Caco-2 (cell line): ENCODE data around the gene SBF2. TPM values are rescaled to one million over a fixed set of nuclear protein-coding genes. Genes with fewer than 3 reads are reported as not detected.

Experiments
- BruUV-seq: library from RNA; stranded (reverse); fragments of 400-500 nt; replicated peaks from 2 replicates; lab custom pipeline; 2021; lab: Mats Ljungman, UMichigan
- CTCF ChIA-PET: fragments of 300-600 bp; sonication (Branson Sonifier 250); formaldehyde crosslinking; loops from one replicate; lab custom pipeline; 2022; ENCODE audit warnings: antibody characterized with exemption; lab: Charles Lee
- POLR2A ChIA-PET: fragments of 300-600 bp; sonication (Branson Sonifier 250); formaldehyde crosslinking; loops from one replicate; lab custom pipeline; 2022; ENCODE audit warnings: antibody characterized with exemption; lab: Charles Lee
- DNase-seq, 2 experiments: peaks; one replicate each; pipeline versions ENCODE4 v3.0.0 to v3.0.0-alpha.2; 2020 to 2022
- H3K27me3 ChIP-seq: replicated peaks from 2 replicates; pipeline ENCODE4 v1.6.0; 2011; ENCODE audit warnings: low read length; ENCODE audit not compliant: control insufficient read depth, insufficient read depth
- H3K36me3 ChIP-seq: 2 replicates; pipeline ENCODE4 v1.5.1; 2011; ENCODE audit warnings: low read length; ENCODE audit not compliant: control insufficient read depth, insufficient read depth
- H3K4me1 ChIP-seq: fragments of 250-450 bp; sonication (Bioruptor Pico); 2 replicates; pipeline ENCODE4 v1.5.1; 2020; ENCODE audit warnings: mild to moderate bottlenecking
- H3K4me3 ChIP-seq: 2 replicates; pipeline ENCODE4 v1.5.1; 2011; ENCODE audit warnings: low read depth, mild to moderate bottlenecking, control low read depth, low read length
- H3K9me3 ChIP-seq: fragments of 250-450 bp; sonication (Bioruptor Pico); 2 replicates; pipeline ENCODE4 v1.5.1; 2020; ENCODE audit warnings: mild to moderate bottlenecking, moderate library complexity
- H3K27ac Mint-ChIP-seq: one replicate; pipeline ENCODE4 v1.8.0; 2022; ENCODE audit warnings: mixed read lengths; ENCODE audit not compliant: unreplicated experiment
- H3K27me3 Mint-ChIP-seq: one replicate; pipeline ENCODE4 v1.8.0; 2022; ENCODE audit warnings: mixed read lengths; ENCODE audit not compliant: insufficient read depth, unreplicated experiment
- H3K36me3 Mint-ChIP-seq: one replicate; pipeline ENCODE4 v1.8.0; 2022; ENCODE audit warnings: mild to moderate bottlenecking, mixed read lengths; ENCODE audit not compliant: insufficient read depth, unreplicated experiment
- H3K4me1 Mint-ChIP-seq: one replicate; pipeline ENCODE4 v1.8.0; 2022; ENCODE audit warnings: low read depth, mixed read lengths; ENCODE audit not compliant: unreplicated experiment
- H3K4me3 Mint-ChIP-seq: one replicate; pipeline ENCODE4 v1.8.0; 2022; ENCODE audit warnings: mild to moderate bottlenecking, moderate library complexity, mixed read lengths; ENCODE audit not compliant: unreplicated experiment
- H3K9me3 Mint-ChIP-seq: one replicate; pipeline ENCODE4 v1.8.0; 2022; ENCODE audit warnings: mixed read lengths; ENCODE audit not compliant: unreplicated experiment
- intact Hi-C: fragments of 100-400 bp; cut with micrococcal nuclease; formaldehyde crosslinking; loops from one replicate; pipeline ENCODE4 v1.10.0; 2022; ENCODE audit not compliant: unreplicated experiment
- total RNA-seq: library from RNA; stranded (reverse); gene quantifications from 2 replicates; pipeline ENCODE4 v1.2.3, GENCODE V29; 2022
- TF ChIP-seq, protein P1 (sequence below), 2 experiments: fragments of 200-600 bp in 1 of 2; IDR thresholded peaks; 1 replicate in 1 of 2; 2 replicates in 1 of 2; pipeline versions ENCODE4 v1.5.1 to v1.8.0; 2011 to 2022; ENCODE audit warnings: antibody characterized with exemption in 1 of 2, control low read depth in 1 of 2, inconsistent platforms in 1 of 2, low read depth in 1 of 2, low read length in 1 of 2, mild to moderate bottlenecking in 1 of 2, moderate library complexity in 1 of 2; ENCODE audit not compliant: insufficient read depth in 1 of 2, severe bottlenecking in 1 of 2, unreplicated experiment in 1 of 2

SBF2 gene
- total RNA-seq, 1 experiment from 2014 or later = 72.2 TPM

DNA sequence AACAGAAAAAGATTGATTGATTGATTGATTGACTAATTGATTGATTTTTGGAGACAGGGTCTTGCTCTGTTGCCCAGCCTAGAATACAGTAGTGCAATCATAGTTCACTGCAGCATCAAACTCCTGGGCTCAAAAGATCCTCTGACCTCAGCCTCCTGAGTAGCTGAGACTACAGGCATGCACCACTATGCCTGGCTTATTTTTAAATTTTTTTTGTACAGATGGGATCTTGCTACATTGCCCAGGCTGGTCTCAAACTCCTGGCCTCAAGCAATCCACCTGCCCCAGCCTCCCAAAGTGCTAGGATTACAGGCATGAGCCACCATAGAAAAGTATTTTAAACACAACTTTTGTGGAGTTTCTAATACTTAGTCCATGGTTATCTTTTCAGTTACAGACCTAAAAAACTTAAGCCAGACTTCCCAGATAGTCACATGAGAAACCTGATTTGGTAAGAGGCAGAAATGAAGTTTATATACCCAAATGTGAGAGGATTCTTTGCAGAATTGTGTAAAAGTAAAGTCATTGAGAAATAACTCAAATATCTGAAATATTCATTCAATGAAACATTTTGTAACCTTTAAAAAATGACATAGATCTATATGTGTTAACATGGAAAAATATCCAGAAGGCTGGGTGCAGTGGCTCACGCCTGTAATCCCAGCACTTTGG, 443.7 kb downstream of the SBF2 start:
- BruUV-seq = no TSS peak
- H3K9me3 ChIP-seq = no peaks in the 10 kb centered on the region
- intact Hi-C loops = no loop called here
- no peak for DNase-seq
- Mint-ChIP-seq H3K27ac (no peak overlapping the region), H3K36me3 (peaks cover 59% of the 10 kb centered on the region), H3K4me3 (no peak overlapping the region), H3K9me3 (no peaks in the 10 kb centered on the region), H3K27me3 (no peaks in the 10 kb centered on the region), H3K4me1 (peaks cover 29% of the 10 kb centered on the region)
- H3K36me3 ChIP-seq = no peaks in the 10 kb centered on the region; the same call in 1 of the 2 replicates
- TF ChIP-seq, protein P1, sequence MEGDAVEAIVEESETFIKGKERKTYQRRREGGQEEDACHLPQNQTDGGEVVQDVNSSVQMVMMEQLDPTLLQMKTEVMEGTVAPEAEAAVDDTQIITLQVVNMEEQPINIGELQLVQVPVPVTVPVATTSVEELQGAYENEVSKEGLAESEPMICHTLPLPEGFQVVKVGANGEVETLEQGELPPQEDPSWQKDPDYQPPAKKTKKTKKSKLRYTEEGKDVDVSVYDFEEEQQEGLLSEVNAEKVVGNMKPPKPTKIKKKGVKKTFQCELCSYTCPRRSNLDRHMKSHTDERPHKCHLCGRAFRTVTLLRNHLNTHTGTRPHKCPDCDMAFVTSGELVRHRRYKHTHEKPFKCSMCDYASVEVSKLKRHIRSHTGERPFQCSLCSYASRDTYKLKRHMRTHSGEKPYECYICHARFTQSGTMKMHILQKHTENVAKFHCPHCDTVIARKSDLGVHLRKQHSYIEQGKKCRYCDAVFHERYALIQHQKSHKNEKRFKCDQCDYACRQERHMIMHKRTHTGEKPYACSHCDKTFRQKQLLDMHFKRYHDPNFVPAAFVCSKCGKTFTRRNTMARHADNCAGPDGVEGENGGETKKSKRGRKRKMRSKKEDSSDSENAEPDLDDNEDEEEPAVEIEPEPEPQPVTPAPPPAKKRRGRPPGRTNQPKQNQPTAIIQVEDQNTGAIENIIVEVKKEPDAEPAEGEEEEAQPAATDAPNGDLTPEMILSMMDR (IDR thresholded peaks at IDR 0.05; ENCODE audit: insufficient read depth in 1 of 2, low read depth in 1 of 2, low read length in 1 of 2, severe bottlenecking in 1 of 2, unreplicated experiment in 1 of 2) = no peak
- ChIA-PET POLR2A (no interaction called here), CTCF (no interaction called here)
- H3K27me3 ChIP-seq = no peaks in the 10 kb centered on the region
- H3K4me1 ChIP-seq = peaks cover 14% of the 10 kb centered on the region
- no peak overlapping the region for H3K4me3 ChIP-seq

DNA sequence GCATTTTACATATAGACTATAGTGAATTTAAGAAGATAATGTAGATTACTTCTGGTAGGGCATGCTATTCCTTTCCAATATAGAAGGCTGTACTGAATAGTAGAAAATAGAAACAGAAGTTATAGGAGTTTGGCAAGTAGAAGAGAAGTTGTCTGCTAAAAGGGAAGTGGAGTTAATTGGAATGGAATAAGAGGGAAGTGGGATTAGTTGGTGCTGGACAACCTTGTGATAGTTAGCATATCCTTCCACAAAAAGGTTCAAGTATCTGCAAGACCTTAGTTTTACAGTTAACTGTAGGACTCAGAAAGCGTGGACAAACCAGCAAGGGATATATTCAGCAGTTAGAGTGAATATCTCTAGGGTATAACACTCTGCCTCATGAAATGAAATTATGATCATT, 444.6 kb downstream of the SBF2 start:
- POLR2A ChIA-PET = no interaction called here
- H3K27me3 ChIP-seq = no peaks in the 10 kb centered on the region
- H3K9me3 ChIP-seq = no peaks in the 10 kb centered on the region
- BruUV-seq = no TSS peak
- H3K4me1 ChIP-seq = peaks cover 9% of the 10 kb centered on the region
- no peaks in the 10 kb centered on the region for H3K27me3 Mint-ChIP-seq
- H3K4me1 Mint-ChIP-seq = peaks cover 29% of the 10 kb centered on the region
- no peaks in the 10 kb centered on the region for H3K9me3 Mint-ChIP-seq
- DNase-seq = no peak
- peaks cover 66% of the 10 kb centered on the region for H3K36me3 Mint-ChIP-seq
- no peak overlapping the region for H3K4me3 Mint-ChIP-seq
- H3K4me3 ChIP-seq = no peak overlapping the region
- CTCF ChIA-PET = no interaction called here
- intact Hi-C loops = no loop called here
- no peaks in the 10 kb centered on the region; the same call in 1 of the 2 replicates for H3K36me3 ChIP-seq
- TF ChIP-seq, protein P1 (IDR thresholded peaks at IDR 0.05; ENCODE audit: insufficient read depth in 1 of 2, low read depth in 1 of 2, low read length in 1 of 2, severe bottlenecking in 1 of 2, unreplicated experiment in 1 of 2) = no peak
- no peak overlapping the region for H3K27ac Mint-ChIP-seq

DNA sequence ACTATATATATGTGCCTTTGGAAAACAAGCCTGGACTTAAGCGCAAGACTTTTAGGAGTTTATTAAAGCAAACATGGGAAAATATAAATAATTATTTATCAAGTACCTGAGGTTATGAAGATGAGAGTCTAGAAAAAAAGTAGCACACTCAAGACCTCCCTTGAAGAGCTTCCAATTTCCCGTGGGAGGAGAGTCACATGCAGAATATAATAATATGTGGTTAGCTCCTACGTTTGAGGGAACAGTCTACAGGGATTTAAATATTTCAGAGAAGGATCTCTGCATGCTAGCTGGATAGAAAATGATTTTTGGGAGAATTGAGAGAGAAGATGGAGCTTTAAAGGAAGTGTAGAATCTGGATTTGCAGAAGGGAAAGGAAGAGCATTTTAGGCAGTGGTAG, 446.4 kb downstream of the SBF2 start:
- CTCF ChIA-PET = interaction anchor here (0.7 kb wide), 1 partner anchor 88 kb away, joined by 4 read pairs; no protein-coding TSS in a partner anchor
- Histone ChIP-seq H3K4me1 (peaks cover 12% of the 10 kb centered on the region; the same call in 1 of the 2 replicates), H3K36me3 (no peaks in the 10 kb centered on the region; the same call in 1 of the 2 replicates), H3K9me3 (no peaks in the 10 kb centered on the region), H3K27me3 (no peaks in the 10 kb centered on the region), H3K4me3 (no peak overlapping the region)
- no TSS peak for BruUV-seq
- Mint-ChIP-seq H3K36me3 (peaks cover 77% of the 10 kb centered on the region), H3K4me3 (no peak overlapping the region), H3K9me3 (no peaks in the 10 kb centered on the region), H3K27ac (no peak overlapping the region), H3K4me1 (peaks cover 23% of the 10 kb centered on the region), H3K27me3 (no peaks in the 10 kb centered on the region)
- TF ChIP-seq, protein P1 (IDR thresholded peaks at IDR 0.05; ENCODE audit: insufficient read depth in 1 of 2, low read depth in 1 of 2, low read length in 1 of 2, severe bottlenecking in 1 of 2, unreplicated experiment in 1 of 2) = no peak
- intact Hi-C loops = no loop called here
- DNase-seq = no peak
- POLR2A ChIA-PET = no interaction called here
